HL-60 (cell line): Measurements from ENCODE around the gene CD36.

ENCODE experiments used
- DNase-seq, 2 experiments: peaks; one replicate each; pipeline ENCODE4 v3.0.0-alpha.2; 2010 to 2020; ENCODE audit warnings: low read depth in 1 of 2, low spot score in 1 of 2
- H3K27ac ChIP-seq: fragments of 250-450 bp; sonication (Bioruptor Pico); replicated peaks from 2 replicates; pipeline ENCODE4 v1.5.1; 2020; ENCODE audit warnings: mild to moderate bottlenecking, moderate library complexity
- H3K27me3 ChIP-seq: fragments of 250-450 bp; sonication (Bioruptor Pico); 2 replicates; pipeline ENCODE4 v1.5.1; 2021; ENCODE audit warnings: mild to moderate bottlenecking, moderate library complexity; ENCODE audit not compliant: insufficient read depth, poor library complexity, severe bottlenecking
- H3K4me3 ChIP-seq: replicated peaks from 2 replicates; pipeline ENCODE4 v1.5.1; 2011; ENCODE audit warnings: mild to moderate bottlenecking, control low read depth, low read length; ENCODE audit not compliant: insufficient read depth
- CTCF ChIP-seq: IDR thresholded peaks from one replicate; pipeline ENCODE4 v1.5.1; 2011; ENCODE audit warnings: low read length, control low read depth, inconsistent platforms; ENCODE audit not compliant: insufficient read depth
- GABPA ChIP-seq: IDR thresholded peaks from 2 replicates; pipeline ENCODE4 v1.6.1; 2012; ENCODE audit warnings: low read depth
- POLR2AphosphoS5 ChIP-seq: IDR thresholded peaks from 2 replicates; pipeline ENCODE4 v1.6.1; 2012; ENCODE audit warnings: low read depth
- REST ChIP-seq: IDR thresholded peaks from 2 replicates; pipeline ENCODE4 v1.6.1; 2012; ENCODE audit warnings: low read depth; ENCODE audit not compliant: insufficient replicate concordance
- SPI1 ChIP-seq: IDR thresholded peaks from 2 replicates; pipeline ENCODE4 v1.6.1; 2012; ENCODE audit warnings: low read depth, mild to moderate bottlenecking, borderline replicate concordance

CD36 gene

GRCh38 chr7:80639011-80639410, 569 bp downstream of the CD36 start:
- TF ChIP-seq POLR2AphosphoS5, result no peak
- TF ChIP-seq CTCF, result no peak
- TF ChIP-seq GABPA, result no peak
- no peak for TF ChIP-seq SPI1
- no peak for TF ChIP-seq REST
- Histone ChIP-seq H3K27ac (no peak overlapping the region), H3K27me3 (no peaks in the 10 kb centered on the region), H3K4me3 (no peak overlapping the region)
- DNase-seq, result no peak

GRCh38 chr7:80640846-80641245, 2.4 kb downstream of the CD36 start:
- Histone ChIP-seq H3K27ac (no peak overlapping the region), H3K4me3 (no peak overlapping the region), H3K27me3 (no peaks in the 10 kb centered on the region)
- DNase-seq, result no peak
- TF ChIP-seq GABPA (no peak), CTCF (no peak), REST (no peak), SPI1 (no peak), POLR2AphosphoS5 (no peak)

- Histone ChIP-seq H3K27me3 (no peaks in the 10 kb centered on the region), H3K4me3 (no peak overlapping the region), H3K27ac (no peak overlapping the region)
- TF ChIP-seq GABPA (no peak), POLR2AphosphoS5 (no peak), REST (no peak)
- no peak for DNase-seq
Observed at GRCh38 chr7:80641548-80641947, 3.1 kb downstream of the CD36 start.

- Histone ChIP-seq H3K4me3 (no peak overlapping the region), H3K27ac (peak overlapping the region; percentile 1), H3K27me3 (no peaks in the 10 kb centered on the region)
- peak in 1 of 2 experiments; percentile 17 for DNase-seq
- TF ChIP-seq CTCF, result no peak
- no peak for TF ChIP-seq SPI1
- TF ChIP-seq REST, result no peak
- no peak for TF ChIP-seq POLR2AphosphoS5
- no peak for TF ChIP-seq GABPA
Observed at GRCh38 chr7:80642871-80643270, 4.4 kb downstream of the CD36 start.
